ENCODE results near the gene GPC6. TPM values are rescaled to one million over a fixed set of nuclear protein-coding genes. Genes with fewer than 3 reads are reported as not detected.

Gene GPC6
- total RNA-seq, 4 donors from 2014 or later = 13.7 to 21.7 (median 16.5) TPM

- ATAC-seq = no peak
- Histone ChIP-seq H3K36me3 (no peaks in the 10 kb centered on the region), H3K4me3 (no peak overlapping the region), H3K27ac (no peak overlapping the region), H3K9me3 (no peaks in the 10 kb centered on the region), H3K4me1 (no peaks in the 10 kb centered on the region), H3K27me3 (no peaks in the 10 kb centered on the region)
- TF ChIP-seq EP300 (IDR thresholded peaks at IDR 0.05) (no peak), POLR2A (IDR thresholded peaks at IDR 0.05) (no peak), POLR2AphosphoS5 (IDR thresholded peaks at IDR 0.05) (no peak), CTCF (IDR thresholded peaks at IDR 0.05) (no peak)
Observed at GRCh38 chr13:93460005-93460404, 233.4 kb downstream of the GPC6 start.

- Histone ChIP-seq H3K9me3 (no peaks in the 10 kb centered on the region), H3K4me3 (no peak overlapping the region), H3K27ac (no peak overlapping the region), H3K27me3 (no peaks in the 10 kb centered on the region), H3K4me1 (no peaks in the 10 kb centered on the region), H3K36me3 (no peaks in the 10 kb centered on the region)
- WGBS, 2 donors (ENCODE audit: low coverage in 1 of 2) = 81 to 86% methylated on average over 3 of the region's 3 CpGs
- TF ChIP-seq CTCF (IDR thresholded peaks at IDR 0.05) (no peak), POLR2A (IDR thresholded peaks at IDR 0.05) (no peak), POLR2AphosphoS5 (IDR thresholded peaks at IDR 0.05) (no peak), EP300 (IDR thresholded peaks at IDR 0.05) (no peak)
- no peak for ATAC-seq
Observed at GRCh38 chr13:93462151-93462550, 235.5 kb downstream of the GPC6 start.

- TF ChIP-seq EP300 (IDR thresholded peaks at IDR 0.05) (no peak), POLR2A (IDR thresholded peaks at IDR 0.05) (no peak), CTCF (IDR thresholded peaks at IDR 0.05) (no peak), POLR2AphosphoS5 (IDR thresholded peaks at IDR 0.05) (no peak)
- H3K27ac ChIP-seq = no peak overlapping the region
- 88 to 89% methylated on average over 2 to 3 of the region's 3 CpGs for WGBS, 2 donors (ENCODE audit: low coverage in 1 of 2)
- no peak for ATAC-seq
- no peak overlapping the region for H3K4me3 ChIP-seq
- H3K4me1 ChIP-seq = no peaks in the 10 kb centered on the region
- H3K9me3 ChIP-seq = peaks cover 0 to 7% (median 0%) of the 10 kb centered on the region in 3 donors
- no peaks in the 10 kb centered on the region for H3K27me3 ChIP-seq
- H3K36me3 ChIP-seq = no peaks in the 10 kb centered on the region
Observed at GRCh38 chr13:93466502-93467036, 240.0 kb downstream of the GPC6 start.

GRCh38 chr13:93467175-93467574 lies 240.6 kb downstream of the GPC6 start:
- Histone ChIP-seq H3K27ac (no peak overlapping the region), H3K4me3 (no peak overlapping the region), H3K36me3 (no peaks in the 10 kb centered on the region), H3K9me3 (peaks cover 0 to 9% (median 0%) of the 10 kb centered on the region in 3 donors), H3K27me3 (no peaks in the 10 kb centered on the region), H3K4me1 (no peaks in the 10 kb centered on the region)
- 79 to 100% methylated on average over 1 to 2 of the region's 2 CpGs for WGBS, 2 donors (ENCODE audit: low coverage in 1 of 2)
- ATAC-seq = no peak
- TF ChIP-seq EP300 (IDR thresholded peaks at IDR 0.05) (no peak), CTCF (IDR thresholded peaks at IDR 0.05) (no peak), POLR2AphosphoS5 (IDR thresholded peaks at IDR 0.05) (no peak)

GRCh38 chr13:93468433-93468832 lies 241.8 kb downstream of the GPC6 start:
- Histone ChIP-seq H3K9me3 (peaks cover 0 to 18% (median 0%) of the 10 kb centered on the region in 3 donors), H3K4me1 (no peaks in the 10 kb centered on the region), H3K36me3 (no peaks in the 10 kb centered on the region), H3K4me3 (no peak overlapping the region), H3K27me3 (no peaks in the 10 kb centered on the region), H3K27ac (no peak overlapping the region)
- TF ChIP-seq EP300 (IDR thresholded peaks at IDR 0.05) (no peak), CTCF (IDR thresholded peaks at IDR 0.05) (no peak), POLR2AphosphoS5 (IDR thresholded peaks at IDR 0.05) (no peak), POLR2A (IDR thresholded peaks at IDR 0.05) (no peak)
- 56 to 92% methylated on average over 1 of the region's 1 CpG for WGBS, 2 donors (ENCODE audit: low coverage in 1 of 2)
- ATAC-seq = no peak
